Mesenchymal stem cell (in vitro differentiated cells and primary cell): ENCODE results near the gene CHD9NB. TPM values are rescaled to one million over a fixed set of nuclear protein-coding genes. Genes with fewer than 3 reads are reported as not detected.

Experiments used
- DNase-seq: peaks from one replicate; pipeline ENCODE4 v3.0.0-alpha.2; 2013
- H2AFZ ChIP-seq: one replicate; pipeline ENCODE4 v1.6.1; 2013; ENCODE audit warnings: low read depth, mild to moderate bottlenecking, control low read depth, inconsistent platforms, low read length, moderate library complexity
- H2AK5ac ChIP-seq: 2 replicates; pipeline ENCODE4 v1.6.1; 2013; ENCODE audit warnings: low read length, moderate library complexity, mild to moderate bottlenecking, inconsistent platforms; ENCODE audit not compliant: severe bottlenecking
- H2BK120ac ChIP-seq: one replicate; pipeline ENCODE4 v1.6.1; 2013; ENCODE audit warnings: low read depth, mild to moderate bottlenecking, inconsistent platforms, low read length, moderate library complexity
- H2BK12ac ChIP-seq, 2 experiments: one replicate each; pipeline ENCODE4 v1.6.1; 2013; ENCODE audit warnings: inconsistent platforms in 2 of 2, low read length in 2 of 2, mild to moderate bottlenecking in 2 of 2, moderate library complexity in 2 of 2, control low read depth in 1 of 2
- H2BK15ac ChIP-seq: one replicate; pipeline ENCODE4 v1.6.1; 2013; ENCODE audit warnings: mild to moderate bottlenecking, low read depth, inconsistent platforms; ENCODE audit not compliant: poor library complexity, severe bottlenecking
- H2BK5ac ChIP-seq: 2 replicates; pipeline ENCODE4 v1.6.1; 2013; ENCODE audit warnings: low read depth, mild to moderate bottlenecking, low read length, control low read depth, inconsistent platforms; ENCODE audit not compliant: poor library complexity, severe bottlenecking
- H3K14ac ChIP-seq, 2 experiments: one replicate each; pipeline ENCODE4 v1.6.1; 2013; ENCODE audit warnings: inconsistent platforms in 2 of 2, low read length in 2 of 2, control low read depth in 1 of 2, mild to moderate bottlenecking in 1 of 2, moderate library complexity in 1 of 2
- H3K18ac ChIP-seq, 2 experiments: one replicate each; pipeline ENCODE4 v1.6.1; 2013; ENCODE audit warnings: inconsistent platforms in 2 of 2, low read length in 2 of 2, control low read depth in 1 of 2, low read depth in 1 of 2, mild to moderate bottlenecking in 1 of 2
- H3K23ac ChIP-seq, 2 experiments: one replicate each; pipeline ENCODE4 v1.6.1; 2013; ENCODE audit warnings: inconsistent platforms in 2 of 2, low read length in 2 of 2, mild to moderate bottlenecking in 2 of 2, moderate library complexity in 2 of 2, control low read depth in 1 of 2
- H3K27ac ChIP-seq: 2 replicates; pipeline ENCODE4 v1.5.1; 2013; ENCODE audit warnings: mild to moderate bottlenecking, moderate library complexity, low read length, control low read depth, inconsistent platforms; ENCODE audit not compliant: poor library complexity, severe bottlenecking
- H3K27me3 ChIP-seq, 2 experiments: 2 replicates each; pipeline versions ENCODE4 v1.6.1 to v1.7.0; 2013; ENCODE audit warnings: low read length in 2 of 2, mild to moderate bottlenecking in 2 of 2, moderate library complexity in 2 of 2, control low read depth in 1 of 2, inconsistent platforms in 1 of 2; ENCODE audit not compliant: control insufficient read depth in 1 of 2, insufficient read depth in 1 of 2
- H3K36me3 ChIP-seq, 2 experiments: 2 replicates each; pipeline versions ENCODE4 v1.6.1 to v1.7.0; 2013; ENCODE audit warnings: low read length in 2 of 2, control low read depth in 1 of 2, inconsistent platforms in 1 of 2, low read depth in 1 of 2, mild to moderate bottlenecking in 1 of 2; ENCODE audit not compliant: insufficient read depth in 2 of 2, control insufficient read depth in 1 of 2
- H3K4ac ChIP-seq, 2 experiments: one replicate each; pipeline ENCODE4 v1.6.1; 2013; ENCODE audit warnings: inconsistent platforms in 2 of 2, low read length in 2 of 2, mild to moderate bottlenecking in 2 of 2, moderate library complexity in 2 of 2, control low read depth in 1 of 2, low read depth in 1 of 2
- H3K4me1 ChIP-seq: 2 replicates; pipeline ENCODE4 v1.6.1; 2013; ENCODE audit warnings: low read depth, low read length, control low read depth; ENCODE audit not compliant: control insufficient read depth, insufficient read depth
- H3K4me2 ChIP-seq: 2 replicates; pipeline ENCODE4 v1.6.1; 2013; ENCODE audit warnings: low read length, mild to moderate bottlenecking, inconsistent platforms; ENCODE audit not compliant: poor library complexity, severe bottlenecking
- H3K4me3 ChIP-seq, 2 experiments: 2 replicates each; pipeline versions ENCODE4 v1.5.1 to v1.7.0; 2013; ENCODE audit warnings: low read length in 2 of 2, mild to moderate bottlenecking in 2 of 2, control low read depth in 1 of 2, low read depth in 1 of 2; ENCODE audit not compliant: insufficient read depth in 1 of 2
- H3K79me1 ChIP-seq: replicated peaks from 2 replicates; pipeline ENCODE4 v1.6.1; 2013; ENCODE audit warnings: mild to moderate bottlenecking, control low read depth, low read length, inconsistent platforms; ENCODE audit not compliant: poor library complexity, severe bottlenecking
- H3K9ac ChIP-seq: 2 replicates; pipeline ENCODE4 v1.7.0; 2013; ENCODE audit warnings: mild to moderate bottlenecking, low read length, moderate library complexity
- H3K9me3 ChIP-seq: 2 replicates; pipeline ENCODE4 v1.7.0; 2013; ENCODE audit warnings: mild to moderate bottlenecking, low read length; ENCODE audit not compliant: control insufficient read depth
- H4K8ac ChIP-seq: one replicate; pipeline ENCODE4 v1.6.1; 2013; ENCODE audit warnings: inconsistent platforms, mild to moderate bottlenecking, low read length, moderate library complexity
- H4K91ac ChIP-seq: one replicate; pipeline ENCODE4 v1.6.1; 2013; ENCODE audit warnings: mild to moderate bottlenecking, low read length, inconsistent platforms
- WGBS: methylation state at CpG from one replicate; pipeline ENCODE4 v1.1.7; 2013; ENCODE audit warnings: mixed read lengths; 5-methylcytosine and 5-hydroxymethylcytosine counted together
- polyA plus RNA-seq, 2 experiments: library from polyadenylated mRNA; stranded (reverse); fragments of 200-250 nt; gene quantifications; one replicate each; pipeline ENCODE4 v1.2.3, GENCODE V29; 2013

CHD9NB gene
- polyA plus RNA-seq (2013, experiment 1 of 2): 1.2 TPM
- polyA plus RNA-seq (2013, experiment 2 of 2): 1.00 TPM

DNA sequence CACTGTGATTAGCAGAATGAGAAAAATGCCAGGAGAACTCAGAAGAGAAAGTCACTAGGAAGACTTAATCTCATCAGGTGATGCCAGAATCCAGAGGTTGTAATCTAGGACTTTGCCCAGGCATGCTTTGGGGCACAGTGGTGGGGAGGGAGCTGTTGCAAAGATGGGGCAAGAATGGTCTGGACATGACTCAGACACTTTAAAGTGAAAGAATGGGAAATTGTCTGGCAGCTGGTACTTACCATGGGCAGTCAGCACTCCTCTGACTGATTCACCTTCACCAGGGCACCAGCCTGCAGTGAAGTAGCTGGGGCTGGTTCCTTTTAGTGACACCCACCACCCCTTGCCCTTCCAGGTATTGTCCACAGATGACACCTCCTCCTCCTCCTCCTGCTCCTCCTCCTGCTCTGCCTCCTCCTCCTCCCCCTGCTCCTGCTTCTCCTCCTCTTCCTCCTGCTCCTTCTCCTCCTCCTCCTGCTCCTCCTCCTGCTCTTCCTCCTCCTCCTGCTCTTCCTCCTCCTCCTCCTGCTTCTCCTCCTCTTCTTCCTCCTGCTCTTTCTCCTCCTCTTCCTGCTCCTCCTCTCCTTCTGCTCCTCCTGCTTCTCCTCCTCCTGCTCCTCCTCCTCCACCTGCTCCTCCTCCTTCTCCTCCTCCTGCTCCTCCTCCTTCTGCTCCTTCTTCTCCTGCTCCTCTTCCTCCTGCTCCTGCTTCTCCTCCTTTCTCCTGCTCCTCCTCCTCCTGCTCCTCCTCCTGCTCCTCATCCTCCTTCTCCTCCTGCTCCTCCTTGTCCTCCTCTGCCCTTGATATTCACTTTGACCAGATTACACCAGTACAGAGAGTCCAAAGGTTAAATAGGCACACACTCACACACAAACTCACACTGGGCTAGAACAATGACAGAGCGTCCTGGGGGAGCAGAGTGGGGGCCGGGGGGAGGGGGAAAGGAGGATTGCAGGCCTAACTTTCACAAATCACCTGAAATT, at the start of gene CHD9NB:
CHD9NB (minus strand) TSS at position 379 of the 983 bp plus-strand sequence. CDS start 8,739 bp downstream, outside the sequence.
- 43% methylated on average over 2 of the region's 2 CpGs for WGBS
- H3K4ac ChIP-seq: peak within 1 kb of the TSS in 1 of 2 experiments; percentile 15

GRCh38 chr16:53100889-53101288, 48.2 kb upstream of the CHD9NB start:
- no peak overlapping the region for H3K4ac ChIP-seq
- H2BK120ac ChIP-seq: no peak overlapping the region
- H3K9me3 ChIP-seq: no peaks in the 10 kb centered on the region
- H2BK15ac ChIP-seq: no peak overlapping the region
- WGBS: no CpG with 5 or more reads among the region's 1 CpG
- DNase-seq: no peak
- H2AK5ac ChIP-seq: no peak overlapping the region
- H3K23ac ChIP-seq: no peak overlapping the region
- no peak overlapping the region for H2BK5ac ChIP-seq
- H3K4me3 ChIP-seq: no peak overlapping the region
- no peak overlapping the region for H3K14ac ChIP-seq
- H3K27ac ChIP-seq: peak overlapping the region; percentile 98
- H4K8ac ChIP-seq: no peak overlapping the region
- no peaks in the 10 kb centered on the region for H3K27me3 ChIP-seq
- no peaks in the 10 kb centered on the region for H3K36me3 ChIP-seq
- no peak overlapping the region for H3K18ac ChIP-seq
- H2AFZ ChIP-seq: no peak overlapping the region
- H2BK12ac ChIP-seq: no peak overlapping the region
- peaks cover 11% of the 10 kb centered on the region for H3K4me1 ChIP-seq
- H3K4me2 ChIP-seq: no peak overlapping the region
- peaks cover 24% of the 10 kb centered on the region for H3K79me1 ChIP-seq
- no peak overlapping the region for H4K91ac ChIP-seq
- no peak overlapping the region for H3K9ac ChIP-seq

More for the DNA sequence above, at the start of gene CHD9NB:
- H3K14ac ChIP-seq: peak within 1 kb of the TSS in 1 of 2 experiments; percentile 12
- no peak within 1 kb of the TSS for H3K23ac ChIP-seq
- H3K4me3 ChIP-seq: peak within 1 kb of the TSS; percentile 9 to 70
- peak within 1 kb of the TSS in 1 of 2 experiments; percentile 17 for H2BK12ac ChIP-seq
- peaks cover 0 to 3% of the 10 kb centered on the region in 2 experiments for H3K36me3 ChIP-seq
- peak within 1 kb of the TSS; percentile 74 for H2BK5ac ChIP-seq
- H4K91ac ChIP-seq: peak within 1 kb of the TSS; percentile 34
- peak within 1 kb of the TSS; percentile 3 for H2AFZ ChIP-seq
- H2BK120ac ChIP-seq: peak within 1 kb of the TSS; percentile 21
- peak; percentile 89 for DNase-seq
- H3K4me2 ChIP-seq: peak within 1 kb of the TSS; percentile 40
- H3K79me1 ChIP-seq: peaks cover 12% of the 10 kb centered on the region
- H4K8ac ChIP-seq: peak within 1 kb of the TSS; percentile 80
- H3K9ac ChIP-seq: peak within 1 kb of the TSS; percentile 89
- no peaks in the 10 kb centered on the region for H3K27me3 ChIP-seq
- peak within 1 kb of the TSS; percentile 68 for H2BK15ac ChIP-seq
- peak within 1 kb of the TSS; percentile 22 to 24 for H3K18ac ChIP-seq
- no peaks in the 10 kb centered on the region for H3K9me3 ChIP-seq
- peaks cover 11% of the 10 kb centered on the region for H3K4me1 ChIP-seq
- H3K27ac ChIP-seq: peak within 1 kb of the TSS; percentile 79
- peak within 1 kb of the TSS; percentile 54 for H2AK5ac ChIP-seq

- H3K36me3 ChIP-seq: no peaks in the 10 kb centered on the region
- peak overlapping the region in 1 of 2 experiments; percentile 86 for H3K4ac ChIP-seq
- H3K27ac ChIP-seq: peak overlapping the region; percentile 98
- DNase-seq: no peak
- peaks cover 11% of the 10 kb centered on the region for H3K4me1 ChIP-seq
- H3K4me2 ChIP-seq: peak overlapping the region; percentile 51
- no peak overlapping the region for H3K23ac ChIP-seq
- H2AK5ac ChIP-seq: peak overlapping the region; percentile 65
- no peak overlapping the region for H4K8ac ChIP-seq
- H3K4me3 ChIP-seq: peak overlapping the region in 1 of 2 experiments; percentile 75
- no peaks in the 10 kb centered on the region for H3K27me3 ChIP-seq
- no peak overlapping the region for H3K14ac ChIP-seq
- no peak overlapping the region for H2AFZ ChIP-seq
- H3K9me3 ChIP-seq: no peaks in the 10 kb centered on the region
- WGBS: 96% methylated on average over 6 of the region's 9 CpGs
- H2BK5ac ChIP-seq: no peak overlapping the region
- H4K91ac ChIP-seq: peak overlapping the region; percentile 43
- peaks cover 20% of the 10 kb centered on the region for H3K79me1 ChIP-seq
- H3K9ac ChIP-seq: peak overlapping the region; percentile 85
- peak overlapping the region in 1 of 2 experiments; percentile 98 for H2BK12ac ChIP-seq
- H2BK15ac ChIP-seq: no peak overlapping the region
- peak overlapping the region in 1 of 2 experiments; percentile 59 for H3K18ac ChIP-seq
- H2BK120ac ChIP-seq: no peak overlapping the region
Measured at GRCh38 chr16:53100131-53100748, 47.5 kb upstream of the CHD9NB start.
